NCI-H1417 (cell line): ENCODE measurements around the gene BICD2.
A peak's percentile ranks its signal among the peaks of the same experiment; 100 is the strongest.

Experiments
- DNase-seq, 3 experiments: peaks; one replicate each; lab custom pipeline; 2025; lab: John Stamatoyannopoulos, UW

The BICD2 gene

GRCh38 chr9:92714787-92715487 is 49.7 kb downstream of the BICD2 start:
- DNase-seq: no peak

GRCh38 chr9:92714016-92714415 is 50.6 kb downstream of the BICD2 start:
- DNase-seq: no peak

GRCh38 chr9:92713528-92713927 is 51.1 kb downstream of the BICD2 start:
- DNase-seq: no peak

DNA sequence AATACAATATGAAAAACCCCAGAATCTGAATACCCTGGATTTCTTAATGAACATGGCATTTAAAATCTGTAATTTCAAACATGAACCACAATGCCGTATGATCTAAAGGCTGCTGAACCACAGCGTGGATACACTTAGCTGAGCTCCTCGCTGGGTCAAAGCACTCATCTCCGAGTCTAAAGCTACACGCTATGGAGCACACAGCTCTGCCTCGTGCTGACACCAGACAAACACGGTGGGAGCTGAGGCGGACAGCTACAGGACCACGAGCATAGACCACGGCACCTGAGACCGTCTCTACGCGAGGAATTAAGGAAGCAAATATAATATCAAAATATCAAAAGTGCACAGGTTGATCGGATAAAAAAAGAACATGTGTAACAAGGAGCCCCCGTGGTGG is 51.9 kb downstream of the BICD2 start:
- DNase-seq: no peak

GRCh38 chr9:92711844-92712243 is 52.8 kb downstream of the BICD2 start:
- DNase-seq: no peak

DNA sequence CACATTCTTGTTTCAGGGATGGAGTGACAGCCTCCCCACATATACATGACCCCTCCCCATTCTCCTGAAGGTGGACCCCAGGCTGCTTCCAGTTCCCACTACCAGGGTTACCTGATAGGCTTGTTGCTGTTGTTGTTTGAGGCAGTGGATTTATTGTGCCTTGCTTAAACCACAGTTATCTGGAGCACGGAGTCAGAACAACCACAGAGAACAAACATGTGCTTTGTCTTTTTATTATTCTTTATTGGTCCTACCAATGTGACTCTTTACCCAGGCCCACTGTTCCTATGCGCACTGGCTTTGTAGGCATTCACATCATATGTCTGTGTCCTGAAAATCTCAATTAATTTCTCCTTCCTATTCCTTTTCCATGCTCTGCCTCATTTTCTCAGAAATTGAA is 53.5 kb downstream of the BICD2 start:
- DNase-seq: no peak

DNA sequence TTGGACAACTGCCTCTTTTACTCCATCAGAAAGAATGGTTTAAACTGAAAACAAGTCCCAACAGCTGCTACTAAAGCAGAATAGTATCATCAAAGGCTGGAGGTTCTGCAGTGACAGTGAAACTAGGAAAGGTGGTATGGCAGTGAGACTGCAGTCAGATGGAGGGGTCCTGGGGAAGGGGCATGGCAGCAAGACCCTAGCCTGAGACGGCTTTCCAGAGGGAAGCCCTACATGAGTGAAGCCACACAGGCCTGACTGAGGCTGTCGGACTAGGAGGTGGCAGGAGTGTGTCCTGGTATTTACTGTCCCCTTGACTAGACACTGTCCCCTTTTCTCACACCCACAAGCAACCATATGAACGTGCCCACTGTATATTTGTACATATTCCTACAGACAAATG is 54.3 kb downstream of the BICD2 start:
- no peak for DNase-seq

DNA sequence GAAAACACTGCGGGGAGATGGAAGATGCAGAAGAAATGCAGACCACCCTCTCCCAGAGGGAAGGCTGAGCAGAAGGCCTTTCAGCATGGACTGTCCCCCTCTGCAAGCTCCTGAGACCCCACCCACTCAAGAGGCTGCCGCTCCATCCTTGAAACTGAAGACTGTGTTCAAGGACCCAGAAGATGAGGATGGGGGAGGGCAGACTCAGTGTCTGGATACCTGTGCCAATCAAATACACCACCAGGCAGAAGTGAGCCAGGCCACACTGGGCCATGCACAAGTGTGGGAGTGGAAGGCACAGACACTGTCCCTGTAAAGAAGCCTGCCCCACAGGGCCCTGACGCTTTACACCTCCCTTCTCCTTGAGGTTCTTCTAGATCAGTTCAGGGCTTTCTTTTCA is 54.7 kb downstream of the BICD2 start:
- DNase-seq: no peak

GRCh38 chr9:92709240-92709639 is 55.4 kb downstream of the BICD2 start:
- no peak for DNase-seq

DNA sequence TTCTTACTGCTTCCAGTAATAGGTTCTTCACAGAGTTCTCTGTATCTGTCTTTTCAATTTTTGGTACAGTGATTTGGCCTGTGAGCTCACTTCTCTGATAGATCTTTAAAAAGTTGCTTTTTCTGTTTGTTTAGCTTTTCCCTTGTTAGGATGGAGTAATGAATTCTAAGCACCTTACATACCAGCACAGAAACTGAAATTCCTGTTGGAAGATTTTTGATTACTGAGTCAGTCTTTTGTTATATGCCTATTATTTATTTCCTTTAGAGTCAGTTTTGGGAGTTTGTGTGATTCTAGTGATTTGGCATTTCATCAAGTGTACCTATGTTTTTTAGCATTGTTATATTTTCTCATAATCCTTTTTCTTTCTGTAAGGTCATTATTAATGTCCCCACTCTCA is 57.1 kb downstream of the BICD2 start:
- DNase-seq: no peak

GRCh38 chr9:92706218-92706940 is 58.3 kb downstream of the BICD2 start:
- peak in 1 of 3 experiments; percentile 23 for DNase-seq

GRCh38 chr9:92704528-92704927 is 60.1 kb downstream of the BICD2 start:
- no peak for DNase-seq

DNA sequence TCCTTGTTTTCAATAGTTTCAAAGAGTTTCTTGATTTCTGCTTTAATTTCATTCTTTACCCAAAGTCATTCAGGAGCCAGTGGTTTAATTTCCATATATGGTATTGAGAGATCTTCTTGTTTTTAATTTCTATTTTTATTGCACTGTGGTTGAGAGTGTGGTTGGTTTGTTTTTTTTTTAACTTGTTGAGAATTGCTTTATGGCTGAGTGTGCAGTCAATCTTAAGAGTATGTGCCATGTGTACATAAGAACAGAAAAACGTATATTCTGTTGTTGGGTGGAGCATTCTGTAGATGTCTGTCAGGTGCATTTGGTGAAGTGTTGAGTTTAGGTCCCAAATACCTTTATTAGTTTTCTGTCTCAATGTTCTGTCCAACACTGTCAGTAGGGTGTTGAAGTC is 68.0 kb downstream of the BICD2 start:
- no peak for DNase-seq

GRCh38 chr9:92686954-92687353 is 77.7 kb downstream of the BICD2 start:
- no peak for DNase-seq

DNA sequence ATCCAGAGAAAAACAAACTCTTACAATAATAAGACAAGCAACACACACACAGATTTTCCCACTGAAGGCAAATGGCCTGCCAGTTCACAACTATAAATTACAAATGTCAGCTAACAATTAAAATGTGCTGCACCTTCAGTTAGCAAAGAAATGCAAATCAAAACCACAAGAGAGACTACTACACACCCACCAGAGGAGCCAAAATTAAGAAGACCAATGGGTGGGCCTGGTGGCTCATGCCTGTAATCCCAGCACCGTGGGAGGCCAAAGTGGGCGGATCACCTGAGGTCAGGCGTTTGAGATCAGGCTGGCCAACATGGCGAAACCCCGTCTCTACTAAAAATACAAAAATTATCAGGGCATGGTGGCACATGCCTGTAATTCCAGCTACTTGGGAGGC is 79.6 kb downstream of the BICD2 start:
- DNase-seq: no peak

DNA sequence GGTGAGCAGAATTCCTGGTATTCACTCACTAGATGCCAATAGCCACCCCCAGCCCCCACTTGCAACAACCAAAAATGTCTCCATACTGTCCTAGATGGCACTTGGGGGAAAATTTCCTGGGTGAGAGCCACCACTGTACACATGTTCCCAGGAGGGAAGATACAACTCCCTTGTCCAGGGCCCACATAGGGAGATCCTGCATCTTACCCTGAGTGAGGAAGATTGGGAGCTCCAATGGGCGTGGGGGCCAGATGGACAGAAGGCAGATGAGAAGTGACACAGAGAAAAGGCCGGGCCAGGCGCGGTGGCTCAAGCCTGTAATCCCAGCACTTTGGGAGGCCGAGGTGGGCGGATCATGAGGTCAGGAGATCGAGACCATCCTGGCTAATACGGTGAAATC is 82.4 kb downstream of the BICD2 start:
- no peak for DNase-seq

- no peak for DNase-seq
These were observed 84.2 kb downstream of the BICD2 start for GRCh38 chr9:92680166-92681119.

GRCh38 chr9:92679413-92680165 is 85.0 kb downstream of the BICD2 start:
- DNase-seq: no peak

DNA sequence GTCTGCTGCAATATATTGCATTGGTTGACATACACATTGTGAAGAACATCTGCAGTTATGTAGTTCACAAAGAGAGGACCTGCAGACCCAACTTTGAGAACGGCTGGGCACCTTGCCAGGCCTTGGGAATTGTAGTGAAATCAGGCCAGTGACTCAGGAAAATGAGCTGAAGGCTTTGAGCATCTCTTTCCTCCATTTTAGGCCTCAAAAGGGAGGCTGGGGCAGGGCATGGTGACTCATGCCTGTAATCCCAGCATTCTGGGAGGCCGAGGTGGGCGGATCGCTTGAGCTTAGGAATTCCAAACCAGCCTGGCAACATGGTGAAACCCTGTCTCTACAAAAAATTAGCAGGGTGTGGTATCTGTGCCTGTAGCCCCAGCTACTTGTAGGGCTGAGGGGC is 93.3 kb downstream of the BICD2 start:
- DNase-seq: peak in 2 of 3 experiments; percentile 20 to 32

- peak; percentile 96 to 99 (median 99) for DNase-seq
These were observed 94.5 kb downstream of the BICD2 start, which contains the start of gene IPPK for GRCh38 chr9:92669890-92670708. Gene IPPK, minus strand, starts transcription at chr9:92670131. Its CDS starts 143 bp downstream, at chr9:92669988.

GRCh38 chr9:92669527-92669889 is 95.1 kb downstream of the BICD2 start:
- peak in 2 of 3 experiments; percentile 61 to 63 for DNase-seq
